Measurements from ENCODE around the gene CSPG4.

GRCh38 chr15:75745305-75745704 lies 32.7 kb upstream of the CSPG4 start:
- TF ChIP-seq RFX5 (IDR thresholded peaks at IDR 0.05; ENCODE audit: low read depth, low read length) (no peak), RAD21 (IDR thresholded peaks at IDR 0.05; ENCODE audit: low read length) (no peak), CEBPB (IDR thresholded peaks at IDR 0.05; ENCODE audit: low read depth, low read length) (peak; percentile 47; the same call in 1 of the 2 replicates), CTCF (conservative IDR thresholded peaks at IDR 0.05; ENCODE audit: low read depth, low read length) (no peak), POLR2A (IDR thresholded peaks at IDR 0.05; ENCODE audit: low read depth, low read length) (no peak), RCOR1 (IDR thresholded peaks at IDR 0.05; ENCODE audit: insufficient replicate concordance, low read length) (no peak), MAZ (IDR thresholded peaks at IDR 0.05; ENCODE audit: borderline replicate concordance, low read depth, low read length) (no peak), MXI1 (IDR thresholded peaks at IDR 0.05; ENCODE audit: borderline replicate concordance, low read depth, low read length) (no peak), MAFK (IDR thresholded peaks at IDR 0.05; ENCODE audit: low read depth, low read length) (no peak), USF2 (IDR thresholded peaks at IDR 0.05; ENCODE audit: low read depth, low read length) (no peak)
- TF ChIP-seq, protein P1, sequence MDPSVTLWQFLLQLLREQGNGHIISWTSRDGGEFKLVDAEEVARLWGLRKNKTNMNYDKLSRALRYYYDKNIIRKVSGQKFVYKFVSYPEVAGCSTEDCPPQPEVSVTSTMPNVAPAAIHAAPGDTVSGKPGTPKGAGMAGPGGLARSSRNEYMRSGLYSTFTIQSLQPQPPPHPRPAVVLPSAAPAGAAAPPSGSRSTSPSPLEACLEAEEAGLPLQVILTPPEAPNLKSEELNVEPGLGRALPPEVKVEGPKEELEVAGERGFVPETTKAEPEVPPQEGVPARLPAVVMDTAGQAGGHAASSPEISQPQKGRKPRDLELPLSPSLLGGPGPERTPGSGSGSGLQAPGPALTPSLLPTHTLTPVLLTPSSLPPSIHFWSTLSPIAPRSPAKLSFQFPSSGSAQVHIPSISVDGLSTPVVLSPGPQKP (IDR thresholded peaks at IDR 0.05; ENCODE audit: borderline replicate concordance, low read depth, low read length), result no peak

Measured in IMR-90 (cell line).